HK-2 (cell line): Measurements from ENCODE around the gene ART4.
A peak's percentile ranks its signal among the peaks of the same experiment; 100 is the strongest.

ENCODE experiments used
- DNase-seq: peaks from one replicate; pipeline ENCODE4 v3.0.0-alpha.2; 2018; ENCODE audit not compliant: unreplicated experiment

ART4 gene

DNA sequence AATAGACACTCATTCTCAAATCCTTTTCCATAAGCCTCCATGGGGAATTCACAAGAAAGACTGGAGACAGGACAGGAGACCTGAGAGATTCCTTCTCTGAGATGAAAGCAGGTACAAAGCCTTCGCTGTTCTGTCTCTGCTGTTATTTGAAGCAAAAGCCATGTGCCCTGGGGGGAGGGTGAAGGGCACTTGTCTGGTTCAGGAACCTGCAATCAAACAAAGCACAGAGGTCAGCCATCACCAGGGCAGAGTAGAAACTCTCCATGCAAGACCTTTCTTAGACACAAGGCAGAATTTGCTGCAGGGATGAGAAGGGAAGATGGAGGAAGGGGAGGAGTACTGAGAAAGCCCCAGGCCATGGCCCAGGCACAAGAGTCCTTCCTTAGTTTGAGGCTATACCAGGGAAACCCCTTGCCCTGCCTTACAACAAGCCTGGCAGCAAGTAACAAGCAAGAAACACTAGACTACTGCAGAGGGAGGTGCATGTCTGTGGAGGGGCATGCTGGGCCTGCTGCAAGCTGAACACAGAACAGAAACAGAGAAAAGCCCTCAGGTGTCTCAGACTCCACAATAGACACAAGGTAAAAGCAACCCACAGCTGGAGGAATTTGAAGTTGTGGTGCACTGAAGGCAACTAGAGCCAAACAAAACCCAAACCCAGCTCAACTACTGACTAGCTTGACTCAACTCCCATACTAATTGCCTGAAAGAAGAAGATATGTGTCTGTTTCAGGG is 7.8 kb upstream of the ART4 start:
- DNase-seq: no peak

DNA sequence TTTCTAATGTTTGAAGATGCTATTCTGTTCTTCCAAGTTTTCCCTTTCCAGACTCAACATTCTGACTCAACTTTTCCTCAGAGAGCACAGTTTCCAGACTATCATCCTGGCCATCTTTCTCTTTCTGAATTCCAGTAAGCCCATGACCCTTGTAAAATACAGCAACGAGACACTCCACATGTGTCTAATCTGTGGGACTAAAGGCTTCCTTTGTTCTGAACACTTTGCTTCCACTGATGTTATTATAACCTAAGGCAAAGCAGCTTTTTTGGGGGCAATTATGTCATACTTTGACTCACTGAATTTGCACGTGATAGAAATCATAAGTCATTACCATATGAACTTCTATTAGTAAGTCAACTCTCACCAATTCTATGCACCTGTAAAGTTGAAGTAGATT is 6.3 kb upstream of the ART4 start:
- DNase-seq: no peak

DNA sequence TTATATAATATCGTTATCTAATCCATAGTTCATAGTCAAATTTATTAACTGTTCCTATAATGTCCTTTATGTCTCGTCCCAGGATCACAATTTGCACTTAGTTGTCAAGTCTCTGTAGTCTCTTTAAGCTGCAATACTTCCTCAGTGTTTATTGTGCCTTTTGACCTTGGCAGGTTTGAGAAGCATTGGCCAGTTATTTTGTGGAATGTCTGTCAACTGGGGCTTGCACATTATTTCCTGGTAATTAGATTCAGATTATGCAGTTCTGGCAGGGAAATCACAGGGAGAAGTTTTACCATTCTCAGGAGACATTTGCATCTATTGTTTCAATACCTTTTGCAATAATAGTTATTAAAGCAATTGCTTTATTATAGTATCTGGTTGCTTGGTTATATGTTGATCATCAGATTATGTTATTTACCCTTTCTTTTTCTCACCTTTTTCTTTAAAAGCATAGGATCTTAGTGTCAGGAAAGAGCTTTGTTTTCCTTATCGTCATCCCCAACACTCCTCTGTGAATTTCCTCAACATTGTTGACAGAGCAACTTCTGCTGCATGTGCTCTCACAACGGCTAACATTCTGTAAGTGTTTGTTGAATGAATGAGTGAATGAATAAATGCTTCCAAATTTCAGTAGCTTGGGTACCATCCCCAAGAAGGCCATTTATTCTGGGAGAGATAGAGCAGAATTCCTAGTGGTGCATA is 3.7 kb upstream of the ART4 start:
- no peak for DNase-seq

DNA sequence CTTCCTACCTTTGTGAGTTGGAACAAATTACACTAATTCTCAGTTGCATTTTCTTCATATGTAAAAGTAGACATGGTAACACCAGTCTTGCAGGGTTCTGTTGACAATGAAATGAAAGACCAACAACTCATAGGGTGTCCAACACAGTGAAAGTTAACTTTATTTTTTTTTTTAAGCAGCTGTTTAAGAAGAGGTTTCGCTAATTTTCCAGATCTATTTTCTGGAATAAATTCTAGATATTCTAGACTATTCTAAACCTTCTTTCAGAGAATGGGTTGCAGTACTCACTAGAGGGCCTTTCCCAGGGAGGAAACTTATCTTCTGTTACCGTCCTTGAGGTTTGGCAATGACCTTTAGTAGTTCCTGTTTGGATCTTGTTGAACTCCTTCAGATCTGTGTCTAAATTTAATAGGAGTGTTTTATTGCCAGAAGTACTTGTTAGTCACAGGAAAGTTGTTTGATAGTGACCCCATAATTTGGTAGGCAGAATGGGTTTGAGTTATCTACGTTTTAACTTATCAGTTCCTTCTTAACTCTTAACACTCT is 2.8 kb upstream of the ART4 start:
- no peak for DNase-seq

DNA sequence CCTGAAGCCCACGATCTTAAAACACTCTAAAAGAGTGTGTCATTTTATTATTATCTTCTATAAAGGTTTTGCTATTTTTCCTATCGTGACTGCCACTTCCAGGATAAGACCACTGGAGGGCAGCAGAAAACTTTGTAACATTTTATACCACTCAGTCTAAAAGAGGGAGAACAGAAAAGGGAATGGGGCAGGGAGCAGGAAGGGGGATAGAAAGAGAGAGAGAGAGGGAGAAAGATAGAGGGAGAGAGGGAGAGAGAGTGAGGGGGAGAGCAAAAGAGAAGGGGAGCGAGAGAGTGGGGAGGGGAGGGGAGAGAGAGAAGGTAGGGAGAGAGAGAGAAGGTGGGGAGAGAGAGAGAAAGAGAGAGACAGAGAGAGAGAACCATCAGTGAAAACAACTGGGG is 2.0 kb upstream of the ART4 start:
- peak; percentile 27 for DNase-seq

DNA sequence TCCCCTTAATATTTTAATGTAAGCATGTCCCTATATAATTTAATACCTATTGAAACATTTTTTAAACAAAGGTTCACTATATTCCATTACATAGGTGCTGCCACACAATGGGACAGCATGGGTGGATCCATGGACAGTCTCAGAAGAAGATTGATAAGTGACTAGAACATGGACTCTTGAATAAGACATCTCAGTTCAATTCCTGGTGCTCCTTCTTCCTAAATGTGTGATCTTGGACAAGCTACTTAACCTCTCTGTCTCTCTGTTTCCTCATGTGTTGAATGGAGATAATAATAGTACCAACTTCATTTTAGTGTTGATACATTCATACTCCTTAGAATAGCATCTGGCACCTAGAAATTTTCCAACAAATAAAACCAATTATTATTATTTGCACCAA is 1.1 kb upstream of the ART4 start:
- no peak for DNase-seq

DNA sequence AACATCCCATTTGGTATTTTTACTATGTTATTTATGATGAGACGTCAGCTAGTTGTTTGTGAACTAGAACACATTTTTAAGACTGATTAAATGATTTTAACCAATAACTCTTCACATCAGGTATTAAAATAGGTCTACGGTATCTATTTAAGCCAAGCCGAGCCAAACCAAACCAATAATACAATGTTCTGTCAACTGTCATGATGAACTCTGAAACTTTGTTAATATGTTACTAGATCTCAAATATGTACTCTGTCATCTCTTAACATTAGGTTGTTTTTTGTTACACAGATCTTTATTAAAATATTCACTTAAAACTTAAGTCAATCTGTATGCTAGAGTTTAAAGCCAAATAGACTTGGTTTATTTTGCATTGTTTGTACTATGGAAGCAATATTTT is 1.0 kb downstream of the ART4 start:
- DNase-seq: no peak

DNA sequence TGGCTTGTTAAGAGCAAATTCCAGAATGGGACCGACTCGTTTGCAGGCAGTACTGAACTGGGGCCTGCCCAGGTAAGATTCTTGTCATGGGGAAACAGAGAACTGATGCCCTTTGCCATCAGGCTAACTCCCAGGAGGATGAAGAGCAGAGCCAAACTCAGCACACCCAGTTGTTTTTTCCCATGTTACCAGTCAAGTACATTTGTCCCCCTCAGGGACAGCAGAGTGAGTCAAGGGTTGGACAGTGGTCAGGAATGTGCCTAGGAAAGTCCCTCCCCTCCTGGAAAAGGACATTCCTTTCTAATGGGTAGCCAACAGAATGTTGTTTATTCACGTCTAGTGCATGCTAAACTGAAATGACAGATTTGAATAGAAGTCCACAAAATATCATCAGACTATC is 1.6 kb downstream of the ART4 start:
- DNase-seq: peak; percentile 33

DNA sequence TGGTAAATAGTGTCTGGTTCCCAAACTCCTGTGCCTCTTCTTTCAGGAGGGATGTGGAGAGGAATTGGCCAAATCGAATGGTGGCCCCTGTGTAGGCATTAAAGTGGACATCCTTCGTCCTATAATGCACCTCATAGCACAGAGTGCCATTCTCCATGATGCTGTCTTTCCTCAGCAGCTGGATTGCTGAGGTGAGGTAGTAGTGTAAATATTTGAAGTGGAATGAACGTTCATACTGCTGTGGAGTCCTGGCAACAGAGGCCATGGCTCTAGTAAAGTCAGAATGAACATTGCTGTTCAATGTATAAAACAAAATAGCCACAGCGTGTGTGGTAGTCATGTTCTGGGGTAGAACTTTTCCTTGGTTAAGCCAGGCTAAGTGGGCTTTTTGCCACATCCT is 2.7 kb downstream of the ART4 start:
- DNase-seq: no peak

DNA sequence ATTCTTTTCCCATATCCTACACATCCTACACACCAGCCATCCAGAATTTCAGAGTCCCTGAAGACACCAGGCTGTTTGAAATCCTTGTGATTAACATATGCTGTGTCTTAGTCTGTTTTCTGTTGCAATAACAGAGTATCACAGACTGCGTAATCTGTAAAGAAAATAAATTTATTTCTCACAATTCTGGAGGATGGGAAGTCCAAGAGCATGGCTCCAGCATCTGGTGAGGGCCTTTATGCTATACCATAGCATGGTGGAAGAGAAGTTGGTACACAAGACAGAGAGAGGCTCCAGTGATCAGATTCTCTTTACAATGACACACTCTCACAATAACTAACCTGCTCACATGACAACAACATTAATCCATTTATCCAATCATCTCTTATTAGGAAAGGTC is 4.1 kb downstream of the ART4 start:
- DNase-seq: no peak

DNA sequence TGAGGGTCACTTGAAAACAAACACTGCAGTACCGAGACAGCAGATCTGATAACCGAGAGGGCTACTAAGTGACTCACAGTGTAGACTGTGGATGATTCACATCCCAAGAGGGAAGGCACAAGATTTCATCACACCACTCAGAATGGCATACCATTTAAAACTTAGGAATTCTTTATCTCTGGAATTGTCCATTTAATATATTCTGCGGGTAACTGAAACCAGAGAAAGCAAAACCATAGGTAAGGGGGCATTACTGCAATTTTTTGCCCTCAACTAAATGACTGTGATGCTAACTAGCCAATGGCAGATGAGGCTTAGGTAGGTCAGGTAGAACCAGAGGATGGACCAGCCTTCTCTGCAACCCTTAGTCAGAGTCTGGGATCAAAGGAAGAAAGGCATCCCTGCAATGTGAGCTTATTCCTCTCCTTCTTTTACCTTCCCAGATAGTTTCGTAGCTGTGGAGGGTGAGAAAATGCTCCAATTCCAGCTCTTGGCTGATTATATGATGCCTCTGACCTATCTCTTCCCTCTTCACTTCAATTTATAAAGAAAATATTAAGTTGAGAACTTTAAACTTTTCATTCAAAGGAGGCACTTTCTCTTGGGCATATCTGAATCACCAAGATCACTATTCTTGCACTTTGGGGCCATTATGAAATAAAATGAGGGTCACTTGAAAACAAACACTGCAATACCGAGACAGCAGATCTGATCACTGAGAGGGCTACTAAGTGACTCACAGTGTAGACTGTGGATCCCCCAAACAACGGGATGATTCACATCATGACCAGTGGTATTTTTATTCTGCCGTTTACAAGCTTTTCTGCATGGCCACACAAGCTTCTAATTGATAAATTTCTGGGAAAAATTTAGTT is 6.8 kb downstream of the ART4 start:
- peak; percentile 21 for DNase-seq

DNA sequence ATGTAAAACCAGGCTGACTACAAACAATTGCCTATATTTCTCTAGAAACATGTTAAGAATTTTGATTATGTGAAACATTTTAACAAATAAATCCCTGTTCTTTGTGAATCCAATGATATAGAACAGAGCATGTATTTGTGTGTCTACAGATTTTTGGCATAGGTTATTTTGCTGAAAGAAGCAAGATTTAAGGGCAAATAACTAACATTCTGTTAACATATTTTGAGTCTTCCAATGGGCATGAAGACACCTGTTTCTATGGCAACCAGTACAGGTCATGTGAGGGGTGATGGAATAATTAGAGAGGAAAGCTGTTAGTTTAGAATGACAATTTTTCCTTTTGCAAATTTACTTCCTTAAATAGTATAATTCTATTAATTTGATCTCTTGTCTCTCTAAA is 8.8 kb downstream of the ART4 start:
- no peak for DNase-seq

DNA sequence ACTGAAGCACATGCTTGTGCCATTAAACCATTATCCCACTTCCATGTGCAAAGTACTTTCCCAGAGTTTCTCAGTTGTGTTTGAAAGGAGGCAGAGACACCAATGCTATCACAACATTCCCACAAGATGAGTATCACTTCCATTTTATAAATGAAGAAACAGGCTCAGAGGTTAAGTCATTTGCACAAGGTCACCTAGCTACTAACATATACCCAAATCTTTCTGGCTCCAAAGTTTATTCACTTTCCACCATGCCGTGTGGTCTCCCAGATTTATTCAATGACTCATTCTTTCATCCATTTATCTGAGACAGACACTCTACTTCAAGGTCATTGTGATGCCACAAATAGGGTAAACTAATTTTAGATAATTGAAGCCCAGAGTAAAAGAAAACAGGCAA is 9.4 kb downstream of the ART4 start:
- no peak for DNase-seq

DNA sequence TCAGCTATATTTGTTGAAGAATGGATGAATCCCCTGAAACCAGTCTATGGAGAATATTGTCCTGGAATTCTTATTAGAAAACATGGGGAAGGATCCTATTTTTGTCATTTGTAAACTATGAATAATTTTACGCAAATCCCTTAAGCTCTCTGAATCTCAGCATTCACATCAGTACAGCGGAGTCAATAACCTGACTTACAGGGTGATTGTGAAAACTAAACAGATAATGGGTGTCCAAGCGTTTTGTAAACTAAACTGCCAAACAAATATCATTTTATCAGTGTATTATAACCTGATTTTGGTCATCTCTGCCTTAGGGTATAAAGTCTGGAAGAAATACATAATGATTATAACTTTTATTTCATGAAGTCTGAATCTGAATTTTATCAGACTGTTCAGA is 10.0 kb downstream of the ART4 start:
- DNase-seq: no peak

DNA sequence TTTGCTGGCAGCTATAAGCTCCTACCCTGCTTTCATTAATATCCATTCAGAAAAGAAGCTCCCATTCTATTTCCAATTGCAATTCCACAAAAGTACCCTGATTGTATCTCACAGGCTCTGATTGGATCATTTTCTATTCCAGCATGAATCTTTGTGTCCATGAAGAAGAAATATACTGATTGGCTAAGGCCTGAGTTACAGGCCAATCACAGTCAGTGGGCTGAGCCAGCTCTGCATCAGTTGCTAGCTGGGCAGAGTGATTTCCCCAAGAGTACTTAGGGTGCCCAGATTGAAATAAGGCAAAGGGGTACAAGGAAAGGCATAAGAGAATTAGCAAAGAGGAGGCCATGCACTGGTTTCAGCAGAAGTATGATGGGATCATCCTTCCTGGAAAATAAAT is 14.4 kb downstream of the ART4 start:
- no peak for DNase-seq

DNA sequence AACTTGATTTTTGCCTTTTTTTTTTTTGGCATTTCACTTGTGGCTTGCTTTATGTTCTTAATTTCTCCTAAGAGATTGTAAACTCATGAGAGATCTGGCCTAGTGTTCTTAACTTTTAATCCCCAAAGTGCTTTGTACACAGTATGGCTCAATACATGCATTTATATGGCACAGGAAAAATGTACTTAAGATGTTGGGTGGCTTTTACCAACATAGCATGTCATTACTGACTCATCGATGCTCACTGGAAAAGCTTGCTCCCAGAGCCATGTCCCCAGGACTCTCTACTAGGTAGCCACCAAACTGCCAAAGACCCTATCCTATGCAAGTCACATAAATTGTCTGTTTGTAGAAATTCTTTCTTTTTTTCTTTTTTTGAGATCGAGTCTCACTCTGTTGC is 16.3 kb downstream of the ART4 start:
- no peak for DNase-seq

DNA sequence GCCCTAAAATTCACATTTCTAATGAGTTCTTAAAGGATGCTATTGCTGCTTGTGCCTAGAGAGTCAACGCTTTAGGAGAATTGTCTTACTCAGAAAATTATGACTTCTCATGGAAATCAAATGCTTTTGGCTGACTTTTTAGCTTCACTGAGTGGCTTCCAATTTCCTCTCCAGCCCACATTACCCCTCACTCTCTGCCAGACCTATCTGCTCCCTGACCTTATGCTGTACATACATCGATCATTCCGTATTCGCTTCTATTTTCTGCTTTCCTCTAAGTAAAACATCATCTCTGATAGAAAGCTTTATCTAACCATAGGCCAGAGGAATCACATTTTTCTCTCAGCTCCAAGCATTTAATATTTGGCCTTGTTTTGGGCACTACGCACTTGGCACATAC is 16.8 kb downstream of the ART4 start:
- no peak for DNase-seq

DNA sequence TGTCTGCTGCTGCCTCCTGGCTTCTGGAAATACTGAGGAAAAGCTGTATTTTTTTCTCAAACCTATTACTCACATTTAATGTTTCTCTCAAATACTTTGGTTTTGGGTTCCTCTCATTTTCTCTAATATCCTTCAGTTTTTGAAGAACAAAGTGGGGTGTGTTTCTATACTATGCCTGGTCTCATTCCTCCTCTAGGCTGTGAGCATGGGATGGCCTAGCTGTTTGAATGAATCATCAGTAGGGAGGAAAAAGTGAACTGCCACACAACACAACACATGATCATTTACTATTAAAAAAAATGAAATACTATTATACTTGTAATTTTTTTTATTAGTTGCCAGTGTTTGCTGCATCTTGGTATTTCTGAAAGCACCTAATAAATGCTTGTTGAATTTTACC is 18.1 kb downstream of the ART4 start:
- no peak for DNase-seq

DNA sequence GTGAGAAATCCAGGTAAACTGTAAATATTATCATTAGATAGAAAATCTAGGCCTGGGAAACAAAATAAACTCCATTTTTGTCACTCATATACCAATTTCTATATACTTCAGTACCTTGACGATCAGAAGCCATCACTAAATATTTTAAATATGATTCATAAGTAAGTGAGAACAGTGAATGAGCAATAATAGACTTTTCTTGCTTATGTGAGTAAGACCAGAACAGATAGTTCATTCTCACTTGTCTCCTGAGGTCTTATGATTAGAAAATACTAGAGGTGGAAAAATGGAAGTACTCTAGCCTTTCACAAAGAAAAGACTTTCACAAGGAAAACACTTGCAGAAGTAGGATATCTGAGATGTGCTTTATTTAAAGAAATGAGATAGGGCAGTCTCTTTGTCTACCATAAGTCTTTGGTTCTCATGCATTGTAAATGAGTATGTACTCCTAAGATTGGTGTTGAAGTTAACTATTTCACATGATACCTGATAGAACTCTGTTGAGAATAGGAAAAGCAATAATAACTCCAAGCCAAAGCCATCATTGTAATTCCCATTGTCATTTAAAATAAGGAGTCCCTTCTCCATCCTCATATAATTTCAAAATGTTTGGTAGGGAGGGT is 19.2 kb downstream of the ART4 start:
- DNase-seq: no peak

DNA sequence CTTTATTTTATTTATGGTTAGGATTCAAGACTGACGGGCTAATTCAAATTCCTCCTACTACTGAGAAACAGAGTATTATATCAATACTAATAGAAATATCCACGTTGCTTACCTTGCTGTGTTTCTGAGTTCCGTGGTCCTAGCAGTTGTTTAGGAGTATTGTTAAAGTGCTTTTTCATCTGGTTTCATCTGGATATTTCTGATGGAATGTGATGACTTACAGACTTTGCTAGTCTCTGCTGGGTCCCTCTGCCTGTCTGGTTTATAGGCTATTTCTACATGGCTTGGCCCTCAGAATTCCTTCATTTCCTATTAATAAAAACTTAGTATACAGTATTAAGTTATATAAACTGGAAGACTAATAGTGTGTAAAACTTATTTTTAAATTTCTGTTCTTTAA is 29.3 kb downstream of the ART4 start, which contains the start of gene SMCO3:
SMCO3 (minus strand) TSS at position 169 of the 400 bp plus-strand sequence. CDS start 7,502 bp downstream, outside the sequence.
- DNase-seq: no peak

DNA sequence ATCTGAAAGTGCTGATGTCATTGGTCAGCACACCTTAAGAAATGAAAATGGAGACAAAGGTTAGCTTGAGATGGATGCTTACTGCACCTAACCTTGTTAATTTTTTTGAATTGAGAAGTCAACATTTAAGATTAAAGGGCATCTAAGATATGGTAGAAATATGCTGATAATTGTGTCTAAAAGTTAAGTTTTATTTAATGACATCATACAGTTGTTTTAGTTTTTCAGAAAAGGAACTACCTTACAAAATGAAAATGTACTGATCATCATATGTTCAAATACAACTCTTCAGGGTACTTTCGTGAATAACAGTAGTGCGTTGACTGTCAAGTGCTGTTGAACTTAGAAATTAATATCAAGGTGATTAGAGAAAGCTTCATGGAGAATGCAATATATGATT is 31.8 kb downstream of the ART4 start:
- DNase-seq: no peak

DNA sequence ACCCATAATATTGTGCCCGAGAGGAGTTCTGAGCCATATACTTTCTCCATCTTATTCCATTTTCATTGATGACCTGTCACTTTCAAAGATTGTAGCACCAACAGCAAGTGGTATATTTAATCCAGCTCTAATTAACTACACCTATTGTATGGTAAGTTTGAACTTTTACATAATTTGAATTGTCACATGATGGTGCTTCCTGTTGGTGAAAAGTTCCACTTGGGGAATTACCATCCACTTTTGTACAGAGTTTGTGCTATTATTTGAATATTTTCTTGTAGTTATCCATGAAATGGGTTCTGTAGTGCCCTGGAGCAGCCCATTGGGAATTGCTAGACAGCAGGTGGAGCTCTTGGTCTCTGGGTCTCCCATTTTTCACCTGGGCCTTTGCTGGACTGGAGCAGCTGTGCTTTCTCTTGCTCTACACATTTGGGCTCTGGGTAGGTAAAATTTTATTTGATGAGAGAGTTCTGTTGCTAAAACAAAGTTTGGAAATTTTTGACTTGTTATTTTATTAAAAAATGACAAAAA is 32.3 kb downstream of the ART4 start:
- peak; percentile 26 for DNase-seq
